CD4-positive, alpha-beta T cell treated with Interleukin-4 for 1 hour (primary cell): ENCODE measurements around the gene NLGN1.
"Not testable (repeated sequence)": the region's sequence is repeated elsewhere in the genome, so short reads cannot be mapped to it uniquely, and the experiment has no call there.

Experiments used
- DNase-seq, 2 donors: peaks; one replicate each; pipeline ENCODE4 v3.0.0-alpha.2; 2020 to 2022

NLGN1 gene

GRCh38 chr3:173397161-173398110 lies at the start of gene NLGN1:
TSS of gene NLGN1 (plus strand) at chr3:173397744.
- no peak for DNase-seq

DNA sequence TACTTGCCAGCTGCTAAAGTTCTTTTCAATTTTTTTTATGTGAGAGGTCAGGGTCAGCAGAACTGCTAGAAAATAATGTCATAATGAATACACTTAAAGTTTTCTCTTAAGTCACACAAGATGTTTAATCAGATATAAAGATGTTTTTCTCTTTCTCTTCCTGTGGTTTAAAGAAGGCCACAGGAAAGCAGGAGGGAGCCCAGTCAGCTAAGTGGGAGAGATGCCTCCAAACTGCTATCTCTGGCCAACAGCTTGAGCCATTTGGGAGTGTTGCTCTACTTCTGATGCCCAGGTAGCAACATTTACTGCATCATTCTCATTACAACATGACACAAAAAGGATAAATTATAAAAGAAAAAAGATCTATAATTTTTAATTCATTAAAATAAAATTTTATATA lies 45.7 kb upstream of the NLGN1 start:
- DNase-seq = no peak

- not testable (repeated sequence) for DNase-seq
Observed at GRCh38 chr3:173353137-173353536, 44.4 kb upstream of the NLGN1 start.

DNA sequence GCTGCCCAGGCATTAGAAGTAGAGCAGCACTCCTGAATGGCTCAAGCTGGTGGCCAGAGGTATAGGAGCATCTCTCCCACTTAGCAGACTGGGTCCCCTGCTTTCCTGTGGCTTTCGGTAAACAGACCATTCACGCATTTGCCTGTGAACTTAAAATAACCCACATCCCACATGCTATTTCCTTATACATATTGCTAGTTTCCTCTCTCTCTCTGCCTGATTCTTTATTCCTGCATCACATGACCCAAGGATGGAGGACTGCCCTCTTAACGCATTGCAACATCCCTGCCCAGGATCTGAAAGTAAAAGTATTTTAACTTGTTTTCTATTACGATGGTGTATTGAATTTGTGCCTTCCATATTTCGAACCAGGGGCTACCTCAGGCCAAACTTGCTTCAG lies 43.4 kb upstream of the NLGN1 start:
- DNase-seq = no peak

DNA sequence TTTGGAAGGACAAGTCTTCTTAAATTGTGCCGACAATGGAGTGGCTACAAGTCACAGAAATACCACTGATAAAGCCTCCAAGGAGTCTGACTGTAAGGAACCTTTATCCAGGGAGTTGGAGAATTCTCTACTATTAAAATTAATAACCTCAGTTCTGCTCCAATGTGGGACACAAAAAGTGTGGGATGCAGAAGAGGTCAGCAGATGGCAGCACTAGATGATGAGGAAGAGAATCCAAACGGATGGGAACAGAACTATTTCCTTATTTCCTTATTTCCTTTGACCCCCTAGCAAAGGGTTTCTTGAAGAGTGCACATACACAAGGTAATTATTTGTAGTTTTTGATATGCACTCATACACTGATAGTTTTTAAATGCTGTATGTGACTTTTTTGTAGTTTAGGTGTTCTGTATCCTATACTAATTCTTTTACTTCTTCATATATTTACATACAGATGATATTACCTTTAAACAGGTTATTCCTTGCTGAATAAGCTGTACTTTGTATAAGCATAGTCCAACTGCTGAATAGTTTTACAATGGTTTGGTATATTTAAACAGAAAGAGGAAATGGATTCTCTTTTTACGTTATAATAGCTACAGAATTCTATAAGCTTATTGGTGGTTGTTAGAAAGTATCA lies 25.6 kb upstream of the NLGN1 start:
- DNase-seq = no peak

DNA sequence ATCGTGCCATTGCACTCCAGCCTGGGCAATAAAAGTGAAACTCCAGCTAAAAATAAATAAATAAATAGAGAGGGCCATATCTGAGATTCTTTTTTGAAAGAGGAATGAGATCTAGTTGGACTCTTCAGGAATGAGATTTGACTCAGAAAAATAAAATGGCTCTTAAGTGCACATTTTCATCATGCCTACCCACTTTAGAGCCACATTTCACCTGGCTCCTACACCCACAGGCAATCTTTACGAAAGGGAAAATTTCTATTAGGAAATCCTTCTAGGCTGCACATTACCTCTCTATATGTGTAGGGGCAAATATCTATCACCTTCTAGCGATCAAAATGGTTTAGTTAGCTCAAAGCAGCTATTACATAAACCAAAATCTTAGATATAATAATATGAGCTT lies 16.9 kb upstream of the NLGN1 start:
- DNase-seq = no peak

DNA sequence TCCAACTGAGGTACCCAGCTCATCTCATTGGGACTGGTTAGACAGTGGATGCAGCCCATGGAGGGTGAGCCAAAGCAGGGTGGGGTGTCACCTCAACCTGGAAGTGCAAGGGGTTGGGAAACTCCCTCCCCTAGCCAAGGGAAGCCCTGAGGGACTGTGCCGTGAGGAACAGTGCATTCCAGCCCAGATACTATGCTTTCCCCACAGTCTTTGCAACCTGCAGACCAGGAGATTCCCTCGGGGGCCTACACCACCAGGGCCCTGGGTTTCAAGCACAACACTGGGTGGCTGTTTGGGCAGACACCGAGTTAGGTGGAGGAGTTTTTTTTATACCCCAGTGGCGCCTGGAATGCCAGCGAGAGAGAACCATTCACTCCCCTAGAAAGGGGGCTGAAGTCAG lies 15.6 kb upstream of the NLGN1 start:
- not testable (repeated sequence) for DNase-seq

- no peak for DNase-seq
Observed at GRCh38 chr3:173395073-173395411, 2.5 kb upstream of the NLGN1 start.

- DNase-seq = peak; percentile 22 to 55
Observed at GRCh38 chr3:173395412-173396181, 1.9 kb upstream of the NLGN1 start.

DNA sequence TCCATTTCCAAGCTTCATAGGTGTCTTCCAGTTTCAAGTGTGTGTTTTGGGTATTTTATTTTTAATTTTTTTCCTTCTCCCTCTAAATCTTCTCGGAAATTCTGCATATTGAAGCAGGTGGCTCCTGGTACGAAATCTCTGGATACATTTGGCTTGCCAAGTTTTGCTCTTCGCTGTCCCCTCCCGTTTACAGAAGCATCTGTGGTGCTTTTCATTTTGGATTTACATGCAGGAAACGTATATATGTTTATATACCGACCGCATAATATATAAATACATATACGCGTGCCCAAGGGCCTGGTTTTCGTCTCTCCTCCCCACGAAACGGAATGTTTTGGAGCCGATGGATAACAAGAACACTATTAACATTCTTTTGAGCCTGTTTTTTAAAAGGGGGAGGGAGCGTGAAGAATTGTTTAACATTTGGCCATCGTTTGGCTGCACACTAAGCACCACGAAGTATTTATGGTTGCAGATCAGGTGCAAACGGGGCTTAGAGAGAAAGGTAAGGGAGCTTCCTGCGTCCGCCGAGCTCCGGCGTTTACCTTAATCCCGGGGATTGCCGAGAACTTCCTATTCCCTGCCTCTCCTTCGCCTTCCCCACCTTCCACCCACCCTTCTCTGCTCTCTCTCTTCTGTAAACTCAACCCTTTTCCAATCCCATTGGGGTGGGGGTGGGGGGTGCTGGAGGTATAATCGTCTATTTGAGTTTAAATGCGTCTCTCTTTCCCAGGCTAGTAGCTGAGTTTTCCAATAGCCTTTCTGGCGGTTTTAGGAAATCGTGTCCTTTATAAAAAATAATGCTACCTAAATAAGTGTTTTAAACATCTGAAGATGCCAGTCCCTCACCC lies 1.1 kb upstream of the NLGN1 start:
- no peak for DNase-seq

GRCh38 chr3:173398111-173398479 lies 551 bp downstream of the NLGN1 start:
- no peak for DNase-seq

GRCh38 chr3:173399044-173399443 lies 1.5 kb downstream of the NLGN1 start:
- no peak for DNase-seq

GRCh38 chr3:173401369-173401768 lies 3.8 kb downstream of the NLGN1 start:
- no peak for DNase-seq

GRCh38 chr3:173402656-173403055 lies 5.1 kb downstream of the NLGN1 start:
- DNase-seq = no peak

- DNase-seq = no peak
Observed at GRCh38 chr3:173403376-173403775, 5.8 kb downstream of the NLGN1 start.

- no peak for DNase-seq
Observed at GRCh38 chr3:173404156-173404555, 6.6 kb downstream of the NLGN1 start.

DNA sequence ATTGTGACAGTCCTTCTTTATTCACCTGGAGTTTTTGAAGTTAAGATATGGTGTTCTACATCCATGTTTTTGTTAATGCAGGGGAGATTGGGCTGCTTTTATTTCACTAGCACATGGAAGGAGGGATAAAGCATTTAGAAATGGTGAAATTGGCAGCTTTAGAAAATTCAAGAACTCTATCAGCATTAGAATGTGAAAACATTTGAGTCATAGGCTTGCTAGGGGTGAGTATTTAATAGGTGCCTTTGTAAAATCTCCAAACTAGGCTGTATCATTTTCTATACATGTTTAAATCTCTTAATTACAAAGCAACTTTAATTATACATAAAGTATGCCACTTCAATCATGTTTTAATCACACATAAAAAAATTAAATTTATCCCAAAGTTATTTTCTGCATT lies 12.9 kb downstream of the NLGN1 start:
- no peak for DNase-seq

DNA sequence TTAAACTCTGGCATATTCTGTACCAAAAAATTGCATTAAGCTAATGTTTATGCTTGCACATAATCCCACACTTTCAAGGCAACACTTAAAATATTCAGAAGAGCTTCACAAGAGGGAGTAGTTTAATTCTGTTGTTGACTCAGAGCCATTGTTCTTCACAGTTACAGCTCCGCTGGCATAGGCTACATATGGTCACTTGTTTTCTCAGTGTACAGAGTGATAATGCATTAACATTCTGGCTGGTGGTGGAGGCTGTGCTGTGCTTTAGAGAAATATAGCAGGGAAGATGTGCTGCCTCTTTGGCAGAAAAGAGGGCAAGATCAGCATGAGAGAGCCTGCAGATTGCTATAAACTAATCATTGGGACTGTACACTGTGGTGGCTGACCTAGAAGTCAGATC lies 13.3 kb downstream of the NLGN1 start:
- DNase-seq = no peak

DNA sequence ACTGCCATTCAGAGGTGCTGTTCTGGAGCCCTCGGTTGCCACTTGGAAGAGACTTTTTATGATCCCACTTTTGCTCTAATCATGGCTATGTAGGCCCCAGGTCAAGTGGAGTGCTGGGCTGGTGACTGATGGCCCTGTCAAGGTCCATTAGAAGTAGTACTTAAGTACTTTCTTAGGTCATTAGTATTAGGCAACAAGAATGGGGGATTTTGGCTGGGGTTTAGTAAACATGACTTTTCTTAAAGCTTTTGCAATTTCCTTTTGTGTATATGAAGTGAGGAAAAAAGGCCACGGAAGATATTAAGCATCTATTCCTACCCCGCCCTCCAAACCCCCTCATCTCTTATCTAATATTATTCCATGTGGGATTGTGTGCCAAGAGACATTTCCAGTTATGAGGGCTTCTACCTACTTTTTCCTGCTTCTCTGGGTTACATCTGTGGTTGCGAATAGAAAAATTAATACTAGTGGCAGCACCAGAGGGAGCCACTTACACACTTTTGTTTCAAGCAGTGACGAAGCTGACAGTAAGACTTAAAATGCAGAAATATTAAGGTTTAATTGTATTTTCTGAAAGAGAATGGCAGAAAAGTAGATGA lies 13.9 kb downstream of the NLGN1 start:
- no peak for DNase-seq

- DNase-seq = no peak
Observed at GRCh38 chr3:173416070-173416469, 18.5 kb downstream of the NLGN1 start.

- DNase-seq = no peak
Observed at GRCh38 chr3:173429076-173429475, 31.5 kb downstream of the NLGN1 start.

GRCh38 chr3:173429527-173429926 lies 32.0 kb downstream of the NLGN1 start:
- no peak for DNase-seq
